HG02759 (cell line): ENCODE results near the gene PLA1A.

ENCODE experiments used
- ATAC-seq: cut with Tn5 transposase; IDR thresholded peaks from one replicate; pipeline ENCODE4 v1.9.1; 2021; ENCODE audit warnings: mild to moderate bottlenecking, moderate library complexity; ENCODE audit not compliant: unreplicated experiment

PLA1A gene

DNA sequence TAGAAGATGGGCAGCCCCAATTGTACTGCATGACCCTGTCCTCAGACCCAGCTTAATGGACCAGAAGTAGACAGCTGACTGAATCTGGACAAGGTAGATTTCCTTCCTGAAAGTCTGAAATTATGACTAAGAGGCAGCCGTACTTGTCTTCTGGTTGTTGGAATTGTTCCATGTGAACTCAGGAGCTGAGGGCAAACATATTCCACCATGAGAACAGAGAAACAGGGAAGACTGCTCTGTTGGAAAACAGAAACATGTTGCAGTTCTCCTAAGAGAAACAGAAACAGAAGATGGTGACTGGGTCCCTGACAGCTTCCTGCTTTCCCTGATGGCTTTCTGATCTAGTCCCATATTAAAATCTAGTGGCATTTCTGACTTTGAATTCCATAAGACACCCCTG, 38.6 kb downstream of the PLA1A start:
- no peak for ATAC-seq

DNA sequence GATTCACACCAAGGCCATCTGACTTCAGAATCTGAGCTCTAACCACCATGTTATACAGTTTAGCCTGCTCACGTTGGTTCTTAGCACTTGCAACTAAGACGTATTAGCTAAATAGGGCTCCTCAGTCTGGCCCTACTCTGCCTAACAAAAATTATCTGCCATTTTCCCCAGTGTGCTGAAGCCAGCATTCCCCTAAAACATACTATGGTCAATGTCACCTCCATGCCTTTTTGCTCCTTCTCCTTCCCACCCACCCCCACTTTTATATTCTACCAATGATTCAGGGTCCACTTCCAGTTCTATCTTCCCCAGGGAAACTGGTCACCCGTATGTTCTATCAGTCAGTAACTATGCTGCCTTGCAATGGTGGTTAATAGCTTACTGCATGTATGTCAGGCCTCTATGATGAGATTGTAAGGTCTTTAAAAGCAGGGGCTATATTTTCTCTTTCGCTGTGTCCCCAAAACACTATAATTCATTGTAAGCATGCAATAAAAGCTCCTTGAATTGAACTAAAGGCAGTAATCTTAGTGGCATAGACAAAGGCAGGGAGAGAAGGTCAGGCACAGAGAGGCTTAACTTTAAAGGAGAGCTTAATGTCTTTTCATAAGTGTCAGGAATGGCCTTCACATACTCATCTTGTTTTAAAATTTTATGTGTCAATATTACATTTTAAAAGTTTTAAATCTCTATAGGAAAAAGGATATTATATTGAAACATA, 39.4 kb downstream of the PLA1A start:
- no peak for ATAC-seq

- peak; percentile 42 for ATAC-seq
These were observed 40.2 kb downstream of the PLA1A start for GRCh38 chr3:119637679-119638477.

DNA sequence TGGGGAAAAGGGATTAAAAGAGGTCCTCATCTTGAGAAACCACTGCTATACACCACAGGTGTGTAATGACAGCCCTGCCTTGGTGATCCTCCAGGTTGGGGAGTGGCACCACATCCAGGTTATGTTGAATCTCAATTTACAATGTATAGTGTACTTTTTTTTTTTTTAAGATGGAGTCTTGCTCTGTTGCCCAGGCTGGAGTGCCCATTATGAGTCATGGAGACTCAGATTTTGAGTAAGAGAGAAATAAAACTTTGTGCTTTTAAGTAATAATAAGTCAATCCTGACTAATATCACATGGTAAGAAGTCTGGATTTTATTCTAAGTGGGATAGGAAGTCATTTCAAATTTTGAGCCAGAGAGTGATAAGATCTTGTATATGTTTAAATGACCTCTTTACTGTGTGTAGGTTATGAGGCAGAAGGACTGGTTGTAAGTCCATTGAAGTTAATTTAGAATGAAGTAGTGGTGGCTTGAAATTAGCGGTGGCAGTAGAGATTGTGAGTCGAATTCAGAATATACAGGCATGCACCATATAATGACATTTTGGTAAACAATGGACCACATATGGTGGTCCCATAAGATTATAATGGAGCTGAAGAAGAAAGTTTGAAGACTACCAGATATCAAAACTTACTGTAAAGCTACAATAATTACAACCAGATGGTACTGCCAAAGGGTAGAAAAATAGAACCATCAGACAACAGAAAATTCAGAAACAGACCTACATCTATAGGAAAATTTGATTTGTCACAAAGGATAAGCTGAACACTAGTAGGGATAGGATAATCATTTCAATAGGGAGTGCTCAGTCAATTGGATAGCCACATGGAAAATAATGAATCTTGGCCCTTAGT, 42.0 kb downstream of the PLA1A start:
- peak; percentile 22 for ATAC-seq

DNA sequence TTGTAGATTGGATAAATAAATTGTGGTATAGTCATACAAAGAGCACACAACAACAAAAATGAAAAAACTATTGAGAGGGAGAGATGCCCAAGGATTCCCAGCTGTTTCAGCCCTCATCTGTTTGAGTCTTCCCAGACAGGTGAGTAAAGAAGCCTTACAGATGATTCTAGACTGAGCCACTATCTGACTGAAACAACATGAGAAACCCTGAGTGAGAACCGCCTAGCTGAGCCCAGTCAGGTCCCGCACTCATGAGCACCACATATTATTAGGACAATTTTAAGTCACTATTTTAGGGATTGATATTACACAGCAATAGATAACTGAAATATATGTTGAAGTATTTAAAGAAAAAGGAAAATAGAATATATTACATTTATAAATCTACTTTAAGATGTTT, 43.7 kb downstream of the PLA1A start:
- ATAC-seq = no peak

DNA sequence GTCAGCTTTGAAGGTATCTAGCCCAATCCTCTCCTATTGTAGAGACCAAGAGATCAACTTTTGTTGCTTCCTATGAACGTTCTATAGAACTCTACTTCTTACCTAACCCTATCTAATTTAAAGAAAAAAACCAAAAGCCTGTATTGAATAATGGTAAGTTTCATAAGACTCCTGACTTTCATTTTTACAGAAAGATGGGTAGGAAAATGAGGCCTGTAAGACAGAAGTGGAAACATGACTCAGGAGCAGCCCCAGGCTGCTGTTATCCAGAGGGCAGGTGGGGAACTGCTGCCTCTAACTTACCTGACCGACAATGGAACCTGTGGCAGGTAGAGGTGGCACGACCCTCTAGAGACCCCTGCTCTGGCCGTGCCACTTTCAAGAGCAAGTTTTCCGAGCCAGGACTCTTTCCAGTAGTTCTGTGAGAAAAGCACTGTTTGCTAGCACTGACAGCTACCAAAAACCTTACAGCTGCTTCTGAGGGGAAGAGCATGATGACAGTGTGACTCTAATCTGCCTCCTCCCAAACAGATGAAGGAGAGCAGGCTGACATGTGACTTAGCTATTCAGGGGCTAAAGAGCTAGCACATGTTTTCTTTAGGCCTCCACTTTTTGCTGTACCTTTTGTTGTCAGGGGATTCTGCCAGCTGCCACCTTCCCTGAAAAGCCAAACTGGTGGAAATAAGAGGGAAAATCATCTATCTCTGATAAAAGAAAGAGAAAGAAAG, 45.2 kb downstream of the PLA1A start:
- ATAC-seq = no peak

DNA sequence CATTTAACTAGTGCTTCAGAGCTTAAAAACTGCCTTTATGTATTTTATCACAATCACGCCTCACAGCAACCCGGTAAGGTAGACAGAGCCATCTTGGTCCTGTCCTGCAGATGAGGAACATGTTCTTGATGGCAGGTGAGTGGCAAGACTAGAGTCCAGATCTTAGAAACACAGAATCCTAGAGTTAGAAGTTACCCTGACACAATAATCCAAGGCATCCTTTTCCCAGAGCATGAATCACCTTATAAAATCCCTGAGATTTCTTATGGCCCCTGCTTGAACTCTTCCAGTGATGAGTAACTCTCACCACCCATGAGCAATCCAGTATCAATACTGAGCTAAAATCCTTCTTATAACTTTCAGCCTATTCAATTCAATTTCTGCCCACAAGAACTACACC, 45.8 kb downstream of the PLA1A start:
- no peak for ATAC-seq

GRCh38 chr3:119644481-119644880, 46.8 kb downstream of the PLA1A start:
- ATAC-seq = no peak

- no peak for ATAC-seq
These were observed 48.1 kb downstream of the PLA1A start for GRCh38 chr3:119645813-119646212.

DNA sequence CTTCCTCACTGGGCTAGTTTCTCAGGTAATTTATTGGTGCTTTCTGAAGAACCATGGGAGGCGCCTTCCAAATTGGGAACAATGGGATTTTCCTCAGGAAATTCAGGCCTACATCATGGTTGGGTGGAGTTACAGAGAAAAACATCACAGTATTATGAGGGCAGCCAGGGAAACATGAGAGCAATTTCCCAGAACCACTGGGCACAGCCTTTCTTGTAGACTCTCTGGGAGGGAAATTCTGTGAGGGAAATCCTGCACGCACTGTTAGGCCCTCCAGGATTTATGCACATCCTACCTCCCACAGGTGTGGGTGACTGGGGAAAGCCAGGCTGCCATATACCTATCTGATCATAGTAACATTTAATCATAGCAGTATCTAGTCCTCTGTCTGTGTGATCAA, 49.5 kb downstream of the PLA1A start:
- no peak for ATAC-seq

DNA sequence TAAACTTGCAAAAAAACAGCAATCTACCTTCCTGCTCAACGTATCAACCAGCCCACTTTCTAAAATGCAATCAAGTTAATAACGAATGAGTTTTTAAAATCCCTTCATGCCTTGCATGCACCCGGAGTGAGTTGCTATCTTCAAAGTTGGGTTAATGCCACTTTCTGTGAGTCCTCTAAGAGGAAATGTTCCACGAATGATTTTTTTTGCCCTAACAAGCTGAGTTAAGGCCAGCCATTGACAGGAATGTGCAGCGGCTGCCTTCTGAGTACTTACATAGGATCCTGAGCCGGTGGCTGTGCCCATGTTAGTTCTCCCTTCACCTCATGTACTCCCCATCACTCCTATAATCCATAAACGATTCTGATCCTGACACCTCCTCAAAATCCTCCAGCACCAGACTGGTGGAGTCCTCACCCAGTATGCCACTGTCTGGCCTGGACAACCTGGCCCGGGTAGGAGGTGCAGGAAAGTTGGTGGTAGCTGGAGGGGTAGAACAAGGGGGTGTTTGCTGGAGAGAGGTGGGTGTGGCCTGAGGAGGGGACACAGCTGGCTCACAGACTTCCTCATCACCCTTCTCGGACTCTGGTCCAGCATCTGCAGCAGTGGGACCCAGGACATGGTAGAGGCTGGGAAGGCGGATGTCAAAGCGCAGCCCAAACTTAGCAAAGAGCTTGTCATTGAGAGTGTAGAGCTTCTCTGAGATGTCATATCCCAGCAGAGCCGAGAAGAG, 50.3 kb downstream of the PLA1A start:
- no peak for ATAC-seq

- no peak for ATAC-seq
These were observed 52.1 kb downstream of the PLA1A start for GRCh38 chr3:119649761-119650160.

DNA sequence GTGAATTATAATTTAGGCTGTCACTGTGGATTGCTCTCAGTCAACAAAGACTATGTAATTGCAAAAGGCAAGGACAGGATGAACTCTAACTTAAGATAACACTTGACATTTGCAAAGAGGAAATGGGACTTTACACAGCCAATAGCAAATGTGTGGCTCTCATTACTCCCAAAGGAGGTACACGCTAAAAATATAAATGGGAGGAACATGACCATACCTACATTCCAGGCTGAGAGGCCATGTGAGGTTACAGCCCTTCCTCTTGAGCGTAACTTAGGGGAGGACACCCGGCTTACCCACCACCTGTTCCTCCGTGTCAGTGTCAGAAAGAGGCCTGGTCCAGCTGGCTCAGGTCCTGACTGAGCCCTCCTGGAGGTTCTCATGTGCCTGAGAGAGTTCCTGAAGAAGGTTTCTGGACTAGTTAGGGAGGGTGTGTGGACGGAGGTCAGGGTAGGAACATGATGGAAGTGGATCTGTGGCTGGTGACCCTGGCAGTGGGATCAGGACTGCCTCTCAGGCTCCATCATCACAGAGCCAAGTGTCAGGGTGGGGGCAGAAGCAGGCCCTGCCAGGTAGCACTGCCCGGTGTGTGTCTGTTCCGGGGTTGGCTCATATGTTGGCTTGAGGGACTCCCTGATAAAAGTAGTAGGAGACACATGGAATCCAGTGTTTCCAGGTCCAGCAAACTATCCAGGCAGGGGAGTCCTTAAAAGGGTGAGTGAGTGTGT, 54.8 kb downstream of the PLA1A start:
- no peak for ATAC-seq

- no peak for ATAC-seq
These were observed 56.2 kb downstream of the PLA1A start for GRCh38 chr3:119653876-119654275.

- ATAC-seq = no peak
These were observed 60.4 kb downstream of the PLA1A start for GRCh38 chr3:119657887-119658702.

GRCh38 chr3:119658994-119659393, 61.3 kb downstream of the PLA1A start:
- no peak for ATAC-seq

GRCh38 chr3:119659606-119660291, 62.1 kb downstream of the PLA1A start:
- ATAC-seq = no peak
